GM23248 (cell line): ENCODE data around the gene FBXO8. TPM values are rescaled to one million over a fixed set of nuclear protein-coding genes. Genes with fewer than 3 reads are reported as not detected.
A peak's percentile ranks its signal among the peaks of the same experiment; 100 is the strongest.

Experiments used
- DNase-seq: peaks from one replicate; pipeline ENCODE4 v3.0.0-alpha.2; 2015
- H2AFZ ChIP-seq: fragments of 200-600 bp; sonication (generic); 2 replicates; pipeline ENCODE4 v1.6.1; 2016; ENCODE audit warnings: antibody characterized with exemption
- H3F3A ChIP-seq: fragments of 200-600 bp; sonication (generic); 2 replicates; pipeline ENCODE4 v1.6.1; 2016; ENCODE audit warnings: mild to moderate bottlenecking, antibody characterized with exemption, mixed run types; ENCODE audit not compliant: insufficient read depth
- H3K27ac ChIP-seq: fragments of 200-600 bp; sonication (generic); 2 replicates; pipeline ENCODE4 v1.5.1; 2016; ENCODE audit warnings: mild to moderate bottlenecking
- H3K27me3 ChIP-seq: fragments of 200-600 bp; sonication (generic); replicated peaks from 2 replicates; pipeline ENCODE4 v1.6.1; 2016; ENCODE audit warnings: mild to moderate bottlenecking; ENCODE audit not compliant: insufficient read depth
- H3K36me3 ChIP-seq: fragments of 200-600 bp; sonication (generic); 2 replicates; pipeline ENCODE4 v1.6.1; 2016; ENCODE audit warnings: low read depth, mild to moderate bottlenecking
- H3K4me1 ChIP-seq: fragments of 200-600 bp; sonication (generic); 2 replicates; pipeline ENCODE4 v1.6.1; 2016; ENCODE audit warnings: mild to moderate bottlenecking; ENCODE audit not compliant: insufficient read depth
- H3K4me2 ChIP-seq: fragments of 200-600 bp; sonication (generic); one replicate; pipeline ENCODE4 v1.6.1; 2016; ENCODE audit warnings: mild to moderate bottlenecking; ENCODE audit not compliant: unreplicated experiment
- H3K4me3 ChIP-seq: fragments of 200-600 bp; sonication (generic); 2 replicates; pipeline ENCODE4 v1.5.1; 2016; ENCODE audit warnings: mild to moderate bottlenecking
- H3K79me2 ChIP-seq: fragments of 200-600 bp; sonication (generic); 2 replicates; pipeline ENCODE4 v1.6.1; 2016; ENCODE audit warnings: mild to moderate bottlenecking; ENCODE audit not compliant: insufficient read depth
- H3K9ac ChIP-seq: fragments of 200-600 bp; sonication (generic); 2 replicates; pipeline ENCODE4 v1.6.1; 2016; ENCODE audit warnings: mild to moderate bottlenecking
- H3K9me2 ChIP-seq: fragments of 200-600 bp; sonication (generic); 2 replicates; pipeline ENCODE4 v1.6.1; 2016; ENCODE audit warnings: mixed run types, mild to moderate bottlenecking, moderate library complexity; ENCODE audit not compliant: insufficient read depth
- H3K9me3 ChIP-seq: fragments of 200-600 bp; sonication (generic); one replicate; pipeline ENCODE4 v1.6.1; 2017; ENCODE audit warnings: low read depth
- H4K20me1 ChIP-seq: fragments of 200-600 bp; sonication (generic); 2 replicates; pipeline ENCODE4 v1.6.0; 2016; ENCODE audit not compliant: insufficient read depth
- EZH2 ChIP-seq: fragments of 200-600 bp; sonication (generic); IDR thresholded peaks from 2 replicates; pipeline ENCODE4 v1.6.1; 2018; ENCODE audit warnings: antibody characterized with exemption, mild to moderate bottlenecking; ENCODE audit not compliant: insufficient read depth, poor library complexity, severe bottlenecking
- EZH2phosphoT487 ChIP-seq: fragments of 200-600 bp; sonication (generic); IDR thresholded peaks from 2 replicates; pipeline ENCODE4 v1.6.1; 2018; ENCODE audit warnings: antibody characterized with exemption, moderate library complexity, mild to moderate bottlenecking, low read depth; ENCODE audit not compliant: insufficient read depth
- WGBS, 2 experiments: methylation state at CpG; one replicate each; pipeline ENCODE4 v1.1.6; 2015 to 2017; ENCODE audit warnings: low lambda C conversion rate in 2 of 2, low coverage in 1 of 2; ENCODE audit errors: missing lambda C conversion rate in 2 of 2; 5-methylcytosine and 5-hydroxymethylcytosine counted together
- in situ Hi-C: fragments of 300-500 bp; cut with MboI; formaldehyde crosslinking; loops from 2 replicates; pipeline ENCODE4 v1.15.0; 2020
- polyA plus RNA-seq: library from polyadenylated mRNA; unstranded; fragments of >200 nt; fragmentation: Nextera tagmentation; extraction: Ambion mirVana; gene quantifications from 2 replicates; pipeline ENCODE4 v1.2.1, GENCODE V29; 2016
- total RNA-seq: library from RNA; depleted of rRNA; stranded (reverse); fragments of >200 nt; shearing (Covaris generic); gene quantifications from 2 replicates; pipeline ENCODE4 v1.2.3, GENCODE V29; 2014

Gene FBXO8
- total and polyA plus RNA-seq, 2 experiments from 2014 or later = 23.1 to 27.7 TPM

DNA sequence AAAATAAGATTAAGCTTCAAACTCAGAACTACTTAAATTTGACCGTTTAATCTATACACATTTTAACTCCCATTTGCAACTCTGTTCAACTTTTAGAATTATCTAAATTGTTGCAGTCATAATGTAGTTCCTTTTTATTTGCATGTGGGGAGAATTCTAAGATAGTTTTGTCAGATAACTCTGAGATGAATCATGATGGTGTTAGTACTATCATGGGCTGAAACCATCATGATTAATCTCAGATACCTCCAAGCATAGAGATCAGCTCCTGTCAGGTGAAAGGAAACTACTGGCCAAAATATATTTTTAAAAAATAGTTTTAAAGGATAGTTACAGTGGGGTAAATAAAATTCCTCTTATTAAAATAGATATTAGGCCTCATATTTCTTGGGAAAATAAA, 39.0 kb downstream of the FBXO8 start:
- H4K20me1 ChIP-seq = no peaks in the 10 kb centered on the region
- H3K4me2 ChIP-seq = no peak overlapping the region
- H3K9me2 ChIP-seq = no peaks in the 10 kb centered on the region
- H3K9me3 ChIP-seq = no peaks in the 10 kb centered on the region
- H3K36me3 ChIP-seq = peaks cover 9% of the 10 kb centered on the region; the same call in 1 of the 2 replicates
- 79 to 85% methylated on average over 1 of the region's 1 CpG for WGBS, 2 experiments
- TF ChIP-seq EZH2phosphoT487 (no peak), EZH2 (no peak)
- no peaks in the 10 kb centered on the region for H3K79me2 ChIP-seq
- H3K9ac ChIP-seq = no peak overlapping the region
- no peak overlapping the region for H2AFZ ChIP-seq
- DNase-seq = peak; percentile 50
- H3K27ac ChIP-seq = no peak overlapping the region
- 0 out of 2 replicates have a peak, but pooled peaks cover 3% of the 10 kb centered on the region for H3F3A ChIP-seq
- H3K27me3 ChIP-seq = no peaks in the 10 kb centered on the region
- peaks cover 9% of the 10 kb centered on the region for H3K4me1 ChIP-seq
- H3K4me3 ChIP-seq = no peak overlapping the region
- in situ Hi-C loops = no loop called here

- no peaks in the 10 kb centered on the region for H3K9me3 ChIP-seq
- H3K4me1 ChIP-seq = peaks cover 9% of the 10 kb centered on the region
- 85% methylated on average over 3 of the region's 3 CpGs for WGBS, 2 experiments
- H3K79me2 ChIP-seq = no peaks in the 10 kb centered on the region
- no peaks in the 10 kb centered on the region for H3K27me3 ChIP-seq
- 0 out of 2 replicates have a peak, but pooled peaks cover 3% of the 10 kb centered on the region for H3F3A ChIP-seq
- no peak overlapping the region for H3K27ac ChIP-seq
- DNase-seq = no peak
- H4K20me1 ChIP-seq = no peaks in the 10 kb centered on the region
- H3K9ac ChIP-seq = no peak overlapping the region
- no peak for TF ChIP-seq EZH2phosphoT487
- TF ChIP-seq EZH2 = no peak
- peaks cover 17% of the 10 kb centered on the region; the same call in 1 of the 2 replicates for H3K36me3 ChIP-seq
- H3K4me3 ChIP-seq = no peak overlapping the region
- H2AFZ ChIP-seq = no peak overlapping the region
- in situ Hi-C loops = no loop called here
- H3K9me2 ChIP-seq = no peaks in the 10 kb centered on the region
- no peak overlapping the region for H3K4me2 ChIP-seq
Observed at GRCh38 chr4:174241162-174241561, 42.3 kb downstream of the FBXO8 start.

DNA sequence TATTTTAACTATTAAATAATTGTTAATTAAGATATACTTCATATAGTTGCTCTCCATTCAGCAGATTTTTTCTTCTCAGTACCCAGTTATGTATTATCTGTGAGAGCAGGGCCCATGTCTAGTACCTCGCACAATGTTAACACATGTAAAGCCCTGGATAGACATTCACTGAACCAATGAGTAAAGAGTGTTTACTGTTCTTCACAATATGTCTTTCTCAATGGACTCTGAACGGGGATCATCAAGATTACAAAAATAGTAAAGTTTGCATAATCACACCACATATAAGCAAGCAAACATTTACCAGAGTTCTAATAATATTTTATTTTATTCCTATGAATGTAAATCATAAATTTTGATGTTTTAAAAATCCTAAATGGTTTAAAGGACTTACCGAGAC, 47.1 kb downstream of the FBXO8 start:
- Histone ChIP-seq H3K4me3 (no peak overlapping the region), H3K27me3 (no peaks in the 10 kb centered on the region), H3K9me3 (no peaks in the 10 kb centered on the region), H3K9ac (no peak overlapping the region), H3K4me2 (no peak overlapping the region), H3K27ac (no peak overlapping the region), H4K20me1 (no peaks in the 10 kb centered on the region), H3F3A (no peaks in the 10 kb centered on the region), H3K4me1 (no peaks in the 10 kb centered on the region), H3K79me2 (no peaks in the 10 kb centered on the region), H3K9me2 (no peaks in the 10 kb centered on the region), H2AFZ (no peak overlapping the region), H3K36me3 (peaks cover 17% of the 10 kb centered on the region; the same call in 1 of the 2 replicates)
- no peak for TF ChIP-seq EZH2
- no peak for TF ChIP-seq EZH2phosphoT487
- in situ Hi-C loops = no loop called here
- 81 to 84% methylated on average over 3 of the region's 3 CpGs for WGBS, 2 experiments
- DNase-seq = no peak

GRCh38 chr4:174230680-174231079, 52.8 kb downstream of the FBXO8 start:
- 77 to 83% methylated on average over 4 of the region's 4 CpGs for WGBS, 2 experiments

GRCh38 chr4:174230148-174230547, 53.3 kb downstream of the FBXO8 start:
- Histone ChIP-seq H3K9ac (no peak overlapping the region), H2AFZ (no peak overlapping the region), H4K20me1 (no peaks in the 10 kb centered on the region), H3K4me2 (no peak overlapping the region), H3K4me1 (no peaks in the 10 kb centered on the region), H3K27me3 (no peaks in the 10 kb centered on the region), H3K36me3 (no peaks in the 10 kb centered on the region), H3K4me3 (no peak overlapping the region), H3K79me2 (no peaks in the 10 kb centered on the region), H3K9me2 (no peaks in the 10 kb centered on the region), H3K9me3 (no peaks in the 10 kb centered on the region), H3K27ac (no peak overlapping the region), H3F3A (no peaks in the 10 kb centered on the region)
- TF ChIP-seq EZH2phosphoT487 = no peak
- TF ChIP-seq EZH2 = no peak
- in situ Hi-C loops = no loop called here
- no peak for DNase-seq

More at GRCh38 chr4:174230680-174231079, 52.8 kb downstream of the FBXO8 start:
- H3F3A ChIP-seq = no peaks in the 10 kb centered on the region
- no peaks in the 10 kb centered on the region for H3K9me2 ChIP-seq
- H3K9ac ChIP-seq = no peak overlapping the region
- H3K4me1 ChIP-seq = no peaks in the 10 kb centered on the region
- H2AFZ ChIP-seq = no peak overlapping the region
- no peaks in the 10 kb centered on the region for H3K27me3 ChIP-seq
- in situ Hi-C loops = no loop called here
- TF ChIP-seq EZH2phosphoT487 = no peak
- no peak for TF ChIP-seq EZH2
- H3K4me2 ChIP-seq = no peak overlapping the region
- H3K9me3 ChIP-seq = no peaks in the 10 kb centered on the region
- no peak overlapping the region for H3K27ac ChIP-seq
- no peak overlapping the region for H3K4me3 ChIP-seq
- H4K20me1 ChIP-seq = no peaks in the 10 kb centered on the region
- H3K79me2 ChIP-seq = no peaks in the 10 kb centered on the region
- H3K36me3 ChIP-seq = no peaks in the 10 kb centered on the region
- DNase-seq = no peak
